AG09309 (cell line): ENCODE measurements around the gene VPS51.

Experiments used
- DNase-seq: peaks from one replicate; pipeline ENCODE4 v3.0.0-alpha.2; 2010; ENCODE audit warnings: low read depth
- H3K4me3 ChIP-seq: 2 replicates; pipeline ENCODE4 v1.5.1; 2011; ENCODE audit warnings: mild to moderate bottlenecking, low read depth, low read length, moderate library complexity; ENCODE audit not compliant: control insufficient read depth
- TF ChIP-seq, protein P1 (sequence below): IDR thresholded peaks from 2 replicates; pipeline ENCODE4 v1.5.1; 2011; ENCODE audit warnings: mild to moderate bottlenecking, low read depth, low read length, inconsistent platforms; ENCODE audit not compliant: insufficient read depth, control insufficient read depth; ENCODE audit errors: missing control alignments

VPS51 gene

DNA sequence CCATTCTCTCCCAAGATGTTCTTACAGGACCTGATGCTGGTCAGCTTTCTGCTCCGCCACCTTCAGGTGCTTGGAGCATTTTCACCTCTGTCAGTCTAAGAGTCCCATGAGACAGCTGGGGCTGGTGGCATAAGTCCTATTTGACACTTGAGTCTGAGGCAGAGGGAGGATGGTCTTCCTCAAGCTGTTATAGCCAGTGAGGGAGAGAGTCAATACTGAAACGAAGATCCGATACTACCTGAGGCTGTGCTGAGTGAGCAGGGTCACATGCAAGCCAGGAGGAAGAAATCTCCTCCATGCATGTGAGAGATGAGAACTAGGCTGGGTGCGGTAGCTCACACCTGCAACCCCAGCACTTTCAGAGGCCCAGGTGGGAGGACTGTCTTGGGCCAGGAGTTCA, 6.4 kb upstream of the VPS51 start:
- no peak overlapping the region for H3K4me3 ChIP-seq
- DNase-seq, result no peak
- TF ChIP-seq, protein P1, sequence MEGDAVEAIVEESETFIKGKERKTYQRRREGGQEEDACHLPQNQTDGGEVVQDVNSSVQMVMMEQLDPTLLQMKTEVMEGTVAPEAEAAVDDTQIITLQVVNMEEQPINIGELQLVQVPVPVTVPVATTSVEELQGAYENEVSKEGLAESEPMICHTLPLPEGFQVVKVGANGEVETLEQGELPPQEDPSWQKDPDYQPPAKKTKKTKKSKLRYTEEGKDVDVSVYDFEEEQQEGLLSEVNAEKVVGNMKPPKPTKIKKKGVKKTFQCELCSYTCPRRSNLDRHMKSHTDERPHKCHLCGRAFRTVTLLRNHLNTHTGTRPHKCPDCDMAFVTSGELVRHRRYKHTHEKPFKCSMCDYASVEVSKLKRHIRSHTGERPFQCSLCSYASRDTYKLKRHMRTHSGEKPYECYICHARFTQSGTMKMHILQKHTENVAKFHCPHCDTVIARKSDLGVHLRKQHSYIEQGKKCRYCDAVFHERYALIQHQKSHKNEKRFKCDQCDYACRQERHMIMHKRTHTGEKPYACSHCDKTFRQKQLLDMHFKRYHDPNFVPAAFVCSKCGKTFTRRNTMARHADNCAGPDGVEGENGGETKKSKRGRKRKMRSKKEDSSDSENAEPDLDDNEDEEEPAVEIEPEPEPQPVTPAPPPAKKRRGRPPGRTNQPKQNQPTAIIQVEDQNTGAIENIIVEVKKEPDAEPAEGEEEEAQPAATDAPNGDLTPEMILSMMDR, result no peak

DNA sequence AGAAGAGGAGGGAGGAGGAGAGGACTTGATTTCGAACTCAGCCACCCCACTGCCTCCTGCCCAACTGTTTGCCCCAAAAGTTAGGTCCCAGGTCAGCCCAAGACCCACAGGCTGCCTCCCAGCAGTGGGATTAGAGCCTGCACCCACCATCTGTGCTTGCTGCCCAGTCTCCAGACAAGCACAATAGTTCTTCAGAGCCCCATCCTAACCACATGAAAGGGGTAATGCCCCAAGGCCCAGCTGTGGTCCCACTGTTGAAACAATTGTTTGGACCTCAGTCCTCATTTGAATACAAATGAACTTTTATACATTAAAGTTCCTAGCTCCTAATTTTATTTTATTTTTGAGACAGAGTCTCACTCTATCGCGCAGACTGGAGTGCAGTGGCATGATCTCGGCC, 5.4 kb upstream of the VPS51 start:
- TF ChIP-seq, protein P1, result no peak
- DNase-seq, result no peak
- no peak overlapping the region for H3K4me3 ChIP-seq

DNA sequence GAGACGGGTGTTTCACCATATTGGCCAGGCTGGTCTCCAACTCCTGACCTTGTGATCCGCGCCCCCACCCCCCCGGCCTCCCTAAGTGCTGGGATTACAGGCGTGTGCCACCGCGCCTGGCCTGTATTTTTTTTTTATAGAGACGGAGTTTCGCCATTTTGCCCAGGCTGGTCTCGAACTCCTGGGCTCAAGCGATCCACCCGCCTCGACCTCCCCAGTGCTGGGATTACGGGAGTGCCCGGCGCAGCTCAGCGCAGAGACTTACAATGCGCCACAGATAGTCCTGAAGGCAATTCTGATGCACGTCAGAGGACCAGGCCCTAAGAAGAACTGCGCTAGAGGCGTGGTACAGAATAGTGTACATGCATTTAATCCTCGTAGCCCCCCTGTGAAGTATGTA, 587 bp upstream of the VPS51 start:
- DNase-seq, result no peak
- TF ChIP-seq, protein P1, result no peak
- H3K4me3 ChIP-seq, result peak overlapping the region; percentile 77

DNA sequence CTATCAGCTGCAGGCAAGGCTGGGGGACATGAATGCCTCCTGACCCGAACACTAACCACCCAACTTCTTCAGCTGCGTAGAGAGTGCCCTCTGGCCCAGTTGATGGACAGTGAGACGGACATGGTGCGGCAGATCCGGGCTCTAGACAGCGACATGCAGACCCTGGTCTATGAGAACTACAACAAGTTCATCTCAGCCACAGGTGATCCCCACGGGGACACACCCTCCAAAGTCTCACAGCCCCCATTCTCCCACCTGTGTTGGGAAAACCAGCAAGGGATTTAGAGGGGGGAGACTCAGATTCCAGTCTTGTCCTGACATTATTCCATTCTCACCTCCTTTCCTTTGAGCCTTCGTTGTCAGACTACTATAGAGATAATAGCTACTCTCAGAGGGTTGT, 912 bp downstream of the VPS51 start:
- peak overlapping the region; percentile 77 for H3K4me3 ChIP-seq
- no peak for DNase-seq
- TF ChIP-seq, protein P1, result no peak

DNA sequence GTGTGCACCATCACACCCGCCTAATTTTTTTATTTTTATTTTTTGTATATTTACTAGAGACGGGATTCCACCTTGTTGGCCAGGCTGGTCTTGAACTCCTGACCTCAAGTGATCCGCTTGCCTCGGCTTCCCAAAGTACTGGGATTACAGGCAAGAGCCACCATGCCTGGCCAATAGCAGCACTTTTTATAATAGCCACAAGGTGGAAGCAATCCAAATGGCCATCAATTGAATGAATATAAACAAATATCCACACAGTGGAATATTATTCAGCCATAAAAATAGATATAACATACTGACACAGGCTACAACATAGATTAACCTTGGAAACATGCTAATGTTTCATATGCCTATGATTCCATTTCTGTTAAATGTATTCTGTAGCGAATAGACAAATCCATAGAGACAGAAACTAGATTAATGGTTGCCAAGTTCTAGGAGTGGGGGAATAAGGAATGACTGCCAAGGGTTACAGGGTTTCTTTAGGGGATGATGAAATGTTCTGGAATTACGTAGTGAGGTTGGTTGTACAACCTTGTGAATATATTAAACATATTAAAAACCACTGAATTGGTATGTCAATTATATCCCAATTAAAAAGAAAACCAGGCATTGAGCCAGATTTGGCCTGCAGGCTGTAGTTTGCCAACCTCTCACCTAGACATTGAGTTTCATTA, 4.8 kb downstream of the VPS51 start:
- no peak overlapping the region for H3K4me3 ChIP-seq
- TF ChIP-seq, protein P1, result no peak
- DNase-seq, result no peak

DNA sequence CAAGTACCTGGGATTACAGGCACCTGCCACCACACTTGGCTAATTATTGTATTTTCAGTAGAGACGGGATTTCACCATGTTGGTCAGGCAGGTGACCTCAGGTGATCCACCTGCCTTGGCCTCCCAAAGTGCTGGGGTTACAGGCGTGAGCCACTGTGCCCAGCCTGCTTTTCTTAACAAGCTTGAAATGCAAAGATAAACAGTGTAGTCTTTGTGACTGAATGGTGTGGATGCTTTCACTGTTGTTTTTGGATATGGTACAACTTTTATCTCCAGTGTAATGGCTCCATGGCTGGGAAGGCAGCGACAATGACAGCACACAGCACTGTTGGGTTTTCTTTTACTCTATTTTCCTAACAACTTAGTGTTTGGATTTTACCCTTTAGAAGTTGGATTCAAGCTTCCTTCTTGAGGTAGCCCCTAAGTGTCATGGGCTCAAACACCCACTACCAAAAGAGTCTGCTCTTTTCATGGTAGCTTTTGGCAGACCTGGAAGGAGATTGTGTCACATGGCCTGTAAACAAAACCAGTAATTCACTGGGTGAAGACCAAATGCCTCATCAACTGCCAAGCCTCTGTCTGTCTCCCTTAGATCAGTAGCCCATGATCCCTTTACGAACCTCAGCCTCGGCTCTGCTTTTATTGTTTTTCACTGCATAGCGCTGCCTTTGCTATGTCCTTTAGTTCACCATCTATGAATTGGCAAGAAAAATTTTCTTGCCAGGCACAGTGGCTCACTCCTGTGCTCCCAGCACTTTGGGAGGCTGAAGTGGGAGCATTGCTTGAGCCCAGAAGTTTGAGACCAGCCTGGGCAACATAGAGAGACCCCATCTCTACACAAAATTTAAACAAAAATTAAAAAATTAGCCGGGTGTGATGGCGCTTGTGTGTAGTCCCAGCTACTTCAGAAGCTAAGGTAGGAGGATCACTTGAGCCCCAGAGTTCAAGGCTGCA, 6.4 kb downstream of the VPS51 start:
- DNase-seq, result no peak
- no peak overlapping the region for H3K4me3 ChIP-seq
- TF ChIP-seq, protein P1, result no peak
